ENCODE measurements around the gene CCL1.

CCL1 gene

GRCh38 chr17:34393401-34393800 is 30.4 kb upstream of the CCL1 start:
- Histone ChIP-seq H3K4me1 (ENCODE audit: control insufficient read depth in 1 of 2, insufficient read depth in 2 of 2, low read length in 2 of 2) (no peaks in the 10 kb centered on the region), H2BK5ac (ENCODE audit: low read depth, low read length, poor library complexity) (no peak overlapping the region), H3K36me3 (ENCODE audit: control insufficient read depth in 1 of 2, insufficient read depth in 2 of 2, low read length in 2 of 2) (no peaks in the 10 kb centered on the region), H4K12ac (ENCODE audit: low read depth, low read length) (no peak overlapping the region), H3K9ac (ENCODE audit: low read length) (no peak overlapping the region), H3K4ac (ENCODE audit: low read depth, low read length) (no peak overlapping the region), H2BK120ac (ENCODE audit: insufficient read depth, low read length, poor library complexity) (no peak overlapping the region), H3K14ac (ENCODE audit: low read length) (no peak overlapping the region), H4K8ac (ENCODE audit: low read depth, low read length) (no peak overlapping the region), H3K4me3 (ENCODE audit: low read depth, low read length) (no peak overlapping the region), H3K23ac (ENCODE audit: low read length) (no peak overlapping the region), H4K91ac (ENCODE audit: low read depth, low read length) (no peak overlapping the region), H3K27me3 (ENCODE audit: insufficient read depth, low read length) (no peaks in the 10 kb centered on the region), H2BK12ac (ENCODE audit: low read length) (no peak overlapping the region), H3K18ac (ENCODE audit: low read length) (no peak overlapping the region), H2AK5ac (ENCODE audit: low read length) (no peak overlapping the region), H3K27ac (ENCODE audit: low read depth, low read length) (no peak overlapping the region), H2AFZ (ENCODE audit: insufficient read depth, low read length, poor library complexity) (no peak overlapping the region), H3K4me2 (ENCODE audit: low read length) (no peak overlapping the region), H3K9me3 (ENCODE audit: insufficient read depth, low read depth, low read length) (no peaks in the 10 kb centered on the region), H3K79me2 (ENCODE audit: control insufficient read depth, insufficient read depth, low read length, poor library complexity) (no peaks in the 10 kb centered on the region), H3K79me1 (ENCODE audit: low read length) (no peaks in the 10 kb centered on the region)
- DNase-seq, result no peak
- no CpG with 5 or more reads among the region's 3 CpGs for WGBS (ENCODE audit: extremely low coverage, insufficient coverage, insufficient read length)

GRCh38 chr17:34391241-34391640 is 28.2 kb upstream of the CCL1 start:
- Histone ChIP-seq H4K91ac (ENCODE audit: low read depth, low read length) (no peak overlapping the region), H2AK5ac (ENCODE audit: low read length) (no peak overlapping the region), H3K9me3 (ENCODE audit: insufficient read depth, low read depth, low read length) (no peaks in the 10 kb centered on the region), H3K27ac (ENCODE audit: low read depth, low read length) (no peak overlapping the region), H3K23ac (ENCODE audit: low read length) (no peak overlapping the region), H3K14ac (ENCODE audit: low read length) (no peak overlapping the region), H3K79me1 (ENCODE audit: low read length) (no peaks in the 10 kb centered on the region), H4K8ac (ENCODE audit: low read depth, low read length) (no peak overlapping the region), H3K4me1 (ENCODE audit: control insufficient read depth in 1 of 2, insufficient read depth in 2 of 2, low read length in 2 of 2) (no peaks in the 10 kb centered on the region), H3K27me3 (ENCODE audit: insufficient read depth, low read length) (no peaks in the 10 kb centered on the region), H2BK120ac (ENCODE audit: insufficient read depth, low read length, poor library complexity) (no peak overlapping the region), H2BK12ac (ENCODE audit: low read length) (no peak overlapping the region), H4K12ac (ENCODE audit: low read depth, low read length) (no peak overlapping the region), H3K36me3 (ENCODE audit: control insufficient read depth in 1 of 2, insufficient read depth in 2 of 2, low read length in 2 of 2) (no peaks in the 10 kb centered on the region), H2BK5ac (ENCODE audit: low read depth, low read length, poor library complexity) (no peak overlapping the region), H3K4me3 (ENCODE audit: low read depth, low read length) (no peak overlapping the region), H3K4me2 (ENCODE audit: low read length) (no peak overlapping the region), H2AFZ (ENCODE audit: insufficient read depth, low read length, poor library complexity) (no peak overlapping the region), H3K4ac (ENCODE audit: low read depth, low read length) (no peak overlapping the region), H3K18ac (ENCODE audit: low read length) (no peak overlapping the region), H3K9ac (ENCODE audit: low read length) (no peak overlapping the region), H3K79me2 (ENCODE audit: control insufficient read depth, insufficient read depth, low read length, poor library complexity) (no peaks in the 10 kb centered on the region)
- no CpG with 5 or more reads among the region's 2 CpGs for WGBS (ENCODE audit: extremely low coverage, insufficient coverage, insufficient read length)
- no peak for DNase-seq

- Histone ChIP-seq H2AK5ac (ENCODE audit: low read length) (no peak overlapping the region), H2BK5ac (ENCODE audit: low read depth, low read length, poor library complexity) (no peak overlapping the region), H2BK120ac (ENCODE audit: insufficient read depth, low read length, poor library complexity) (no peak overlapping the region), H3K79me2 (ENCODE audit: control insufficient read depth, insufficient read depth, low read length, poor library complexity) (no peaks in the 10 kb centered on the region), H2AFZ (ENCODE audit: insufficient read depth, low read length, poor library complexity) (no peak overlapping the region), H4K12ac (ENCODE audit: low read depth, low read length) (no peak overlapping the region), H3K4ac (ENCODE audit: low read depth, low read length) (no peak overlapping the region), H3K4me2 (ENCODE audit: low read length) (no peak overlapping the region), H3K36me3 (ENCODE audit: control insufficient read depth in 1 of 2, insufficient read depth in 2 of 2, low read length in 2 of 2) (no peaks in the 10 kb centered on the region), H4K91ac (ENCODE audit: low read depth, low read length) (no peak overlapping the region), H4K8ac (ENCODE audit: low read depth, low read length) (no peak overlapping the region), H3K27ac (ENCODE audit: low read depth, low read length) (no peak overlapping the region), H3K23ac (ENCODE audit: low read length) (no peak overlapping the region), H3K18ac (ENCODE audit: low read length) (no peak overlapping the region), H3K79me1 (ENCODE audit: low read length) (no peaks in the 10 kb centered on the region), H3K14ac (ENCODE audit: low read length) (no peak overlapping the region), H3K9ac (ENCODE audit: low read length) (no peak overlapping the region), H3K4me1 (ENCODE audit: control insufficient read depth in 1 of 2, insufficient read depth in 2 of 2, low read length in 2 of 2) (no peaks in the 10 kb centered on the region), H2BK12ac (ENCODE audit: low read length) (no peak overlapping the region), H3K27me3 (ENCODE audit: insufficient read depth, low read length) (no peaks in the 10 kb centered on the region), H3K4me3 (ENCODE audit: low read depth, low read length) (no peak overlapping the region), H3K9me3 (ENCODE audit: insufficient read depth, low read depth, low read length) (no peaks in the 10 kb centered on the region)
- DNase-seq, result no peak
- WGBS (ENCODE audit: extremely low coverage, insufficient coverage, insufficient read length), result no CpG with 5 or more reads among the region's 4 CpGs
Measured at GRCh38 chr17:34390649-34391048, 27.6 kb upstream of the CCL1 start.

GRCh38 chr17:34389126-34389750 is 26.2 kb upstream of the CCL1 start:
- Histone ChIP-seq H3K4me3 (ENCODE audit: low read depth, low read length) (no peak overlapping the region), H2AFZ (ENCODE audit: insufficient read depth, low read length, poor library complexity) (no peak overlapping the region), H3K9ac (ENCODE audit: low read length) (no peak overlapping the region), H3K14ac (ENCODE audit: low read length) (no peak overlapping the region), H3K18ac (ENCODE audit: low read length) (no peak overlapping the region), H2AK5ac (ENCODE audit: low read length) (no peak overlapping the region), H4K91ac (ENCODE audit: low read depth, low read length) (no peak overlapping the region), H3K9me3 (ENCODE audit: insufficient read depth, low read depth, low read length) (no peaks in the 10 kb centered on the region), H3K79me1 (ENCODE audit: low read length) (no peaks in the 10 kb centered on the region), H2BK5ac (ENCODE audit: low read depth, low read length, poor library complexity) (no peak overlapping the region), H3K4me2 (ENCODE audit: low read length) (no peak overlapping the region), H3K79me2 (ENCODE audit: control insufficient read depth, insufficient read depth, low read length, poor library complexity) (no peaks in the 10 kb centered on the region), H3K27ac (ENCODE audit: low read depth, low read length) (no peak overlapping the region), H3K4me1 (ENCODE audit: control insufficient read depth in 1 of 2, insufficient read depth in 2 of 2, low read length in 2 of 2) (no peaks in the 10 kb centered on the region), H3K36me3 (ENCODE audit: control insufficient read depth in 1 of 2, insufficient read depth in 2 of 2, low read length in 2 of 2) (no peaks in the 10 kb centered on the region), H3K27me3 (ENCODE audit: insufficient read depth, low read length) (no peaks in the 10 kb centered on the region), H3K23ac (ENCODE audit: low read length) (no peak overlapping the region), H2BK12ac (ENCODE audit: low read length) (no peak overlapping the region), H2BK120ac (ENCODE audit: insufficient read depth, low read length, poor library complexity) (no peak overlapping the region), H4K12ac (ENCODE audit: low read depth, low read length) (no peak overlapping the region), H4K8ac (ENCODE audit: low read depth, low read length) (no peak overlapping the region), H3K4ac (ENCODE audit: low read depth, low read length) (no peak overlapping the region)
- WGBS (ENCODE audit: extremely low coverage, insufficient coverage, insufficient read length), result no CpG with 5 or more reads among the region's 6 CpGs
- no peak for DNase-seq

Measured in trophoblast cell (in vitro differentiated cells and primary cell).